Mucosa of rectum (tissue), 2 donors: ENCODE data around the gene OSBPL5.

Experiments
- H3K27ac ChIP-seq, 2 donors: one replicate each; pipeline ENCODE4 v1.7.0; 2013; ENCODE audit warnings: inconsistent platforms in 2 of 2, low read depth in 2 of 2, low read length in 2 of 2
- H3K27me3 ChIP-seq, 2 donors: one replicate each; pipeline ENCODE4 v1.7.0; 2013; ENCODE audit warnings: low read length in 2 of 2; ENCODE audit not compliant: control insufficient read depth in 2 of 2, insufficient read depth in 2 of 2
- H3K36me3 ChIP-seq, 2 donors: one replicate each; pipeline ENCODE4 v1.7.0; 2013; ENCODE audit warnings: low read length in 2 of 2; ENCODE audit not compliant: control insufficient read depth in 2 of 2, insufficient read depth in 2 of 2
- H3K4me1 ChIP-seq, 2 donors: one replicate each; pipeline ENCODE4 v1.7.0; 2013; ENCODE audit warnings: low read length in 2 of 2, mild to moderate bottlenecking in 1 of 2; ENCODE audit not compliant: control insufficient read depth in 2 of 2, insufficient read depth in 2 of 2
- H3K4me3 ChIP-seq, 2 donors: one replicate each; pipeline ENCODE4 v1.7.0; 2013; ENCODE audit warnings: low read length in 2 of 2
- H3K9ac ChIP-seq, 2 donors: one replicate each; pipeline ENCODE4 v1.7.0; 2013; ENCODE audit warnings: low read length in 2 of 2, low read depth in 1 of 2, mild to moderate bottlenecking in 1 of 2
- H3K9me3 ChIP-seq, 2 donors: one replicate each; pipeline ENCODE4 v1.7.0; 2013; ENCODE audit warnings: low read length in 2 of 2; ENCODE audit not compliant: control insufficient read depth in 2 of 2
- donor health status: healthy.
- donor health status: Normal muscosa, but diverticular disease.

The OSBPL5 gene

GRCh38 chr11:3197878-3198528 lies 32.9 kb upstream of the OSBPL5 start:
- Histone ChIP-seq H3K9ac (no peak overlapping the region), H3K4me1 (no peaks in the 10 kb centered on the region), H3K36me3 (no peaks in the 10 kb centered on the region), H3K27ac (no peak overlapping the region), H3K27me3 (peaks cover 9 to 17% of the 10 kb centered on the region in 2 donors), H3K9me3 (no peaks in the 10 kb centered on the region), H3K4me3 (no peak overlapping the region)

GRCh38 chr11:3197044-3197695 lies 32.1 kb upstream of the OSBPL5 start:
- no peak overlapping the region for H3K9ac ChIP-seq
- no peaks in the 10 kb centered on the region for H3K9me3 ChIP-seq
- H3K27me3 ChIP-seq: peaks cover 3 to 11% of the 10 kb centered on the region in 2 donors
- no peak overlapping the region for H3K27ac ChIP-seq
- H3K36me3 ChIP-seq: no peaks in the 10 kb centered on the region
- no peaks in the 10 kb centered on the region for H3K4me1 ChIP-seq
- no peak overlapping the region for H3K4me3 ChIP-seq

GRCh38 chr11:3196161-3197043 lies 31.3 kb upstream of the OSBPL5 start:
- no peaks in the 10 kb centered on the region for H3K9me3 ChIP-seq
- H3K27ac ChIP-seq: no peak overlapping the region
- no peak overlapping the region for H3K9ac ChIP-seq
- no peak overlapping the region for H3K4me3 ChIP-seq
- H3K27me3 ChIP-seq: peaks cover 3 to 4% of the 10 kb centered on the region in 2 donors
- no peaks in the 10 kb centered on the region for H3K4me1 ChIP-seq
- H3K36me3 ChIP-seq: no peaks in the 10 kb centered on the region

GRCh38 chr11:3195251-3196160 lies 30.4 kb upstream of the OSBPL5 start:
- no peak overlapping the region for H3K27ac ChIP-seq
- peaks cover 0 to 3% of the 10 kb centered on the region in 2 donors for H3K27me3 ChIP-seq
- H3K4me1 ChIP-seq: no peaks in the 10 kb centered on the region
- H3K4me3 ChIP-seq: no peak overlapping the region
- H3K9ac ChIP-seq: no peak overlapping the region
- H3K36me3 ChIP-seq: no peaks in the 10 kb centered on the region
- no peaks in the 10 kb centered on the region for H3K9me3 ChIP-seq

GRCh38 chr11:3194016-3194816 lies 29.1 kb upstream of the OSBPL5 start:
- Histone ChIP-seq H3K27ac (no peak overlapping the region), H3K4me3 (no peak overlapping the region), H3K9me3 (no peaks in the 10 kb centered on the region), H3K27me3 (no peaks in the 10 kb centered on the region), H3K9ac (no peak overlapping the region), H3K4me1 (no peaks in the 10 kb centered on the region), H3K36me3 (no peaks in the 10 kb centered on the region)

GRCh38 chr11:3193373-3194015 lies 28.4 kb upstream of the OSBPL5 start:
- H3K9ac ChIP-seq: no peak overlapping the region

GRCh38 chr11:3192511-3193372 lies 27.6 kb upstream of the OSBPL5 start:
- H3K4me1 ChIP-seq: no peaks in the 10 kb centered on the region
- H3K27me3 ChIP-seq: no peaks in the 10 kb centered on the region
- no peak overlapping the region for H3K27ac ChIP-seq
- H3K36me3 ChIP-seq: no peaks in the 10 kb centered on the region
- H3K4me3 ChIP-seq: no peak overlapping the region
- H3K9me3 ChIP-seq: no peaks in the 10 kb centered on the region
- no peak overlapping the region for H3K9ac ChIP-seq

More at GRCh38 chr11:3193373-3194015, 28.4 kb upstream of the OSBPL5 start:
- Histone ChIP-seq H3K4me3 (no peak overlapping the region), H3K4me1 (no peaks in the 10 kb centered on the region), H3K9me3 (no peaks in the 10 kb centered on the region), H3K36me3 (no peaks in the 10 kb centered on the region), H3K27me3 (no peaks in the 10 kb centered on the region), H3K27ac (no peak overlapping the region)

GRCh38 chr11:3191586-3192324 lies 26.6 kb upstream of the OSBPL5 start:
- Histone ChIP-seq H3K27me3 (no peaks in the 10 kb centered on the region), H3K4me1 (no peaks in the 10 kb centered on the region), H3K36me3 (no peaks in the 10 kb centered on the region), H3K9me3 (no peaks in the 10 kb centered on the region), H3K27ac (no peak overlapping the region), H3K9ac (no peak overlapping the region), H3K4me3 (no peak overlapping the region)
